CD4-positive, alpha-beta T cell treated with Interleukin-1 beta for 1 hour (primary cell): ENCODE results near the gene ATN1.

ENCODE experiments used
- DNase-seq, 2 donors: peaks; one replicate each; pipeline ENCODE4 v3.0.0-alpha.2; 2020 to 2022

Gene ATN1

GRCh38 chr12:6946920-6947374, 19.2 kb downstream of the ATN1 start:
- no peak for DNase-seq

- DNase-seq = no peak
Measured at GRCh38 chr12:6947615-6948014, 19.9 kb downstream of the ATN1 start.

GRCh38 chr12:6948873-6949594, 21.3 kb downstream of the ATN1 start:
- peak in 1 of 2 donors; percentile 57 for DNase-seq

GRCh38 chr12:6950401-6950801, 22.6 kb downstream of the ATN1 start:
- peak in 1 of 2 donors; percentile 51 for DNase-seq

- DNase-seq = peak; percentile 65 to 80
Measured at GRCh38 chr12:6950811-6951540, 23.2 kb downstream of the ATN1 start, which contains the start of gene PTPN6. TSS of gene PTPN6 (plus strand) at chr12:6951356. CDS start at chr12:6951513, 157 bp downstream.

- no peak for DNase-seq
Measured at GRCh38 chr12:6951551-6952120, 23.9 kb downstream of the ATN1 start.

GRCh38 chr12:6952121-6952862, 24.5 kb downstream of the ATN1 start:
- DNase-seq = no peak

GRCh38 chr12:6952863-6953441, 25.2 kb downstream of the ATN1 start:
- DNase-seq = no peak

GRCh38 chr12:6953442-6954315, 25.9 kb downstream of the ATN1 start:
- peak; percentile 80 to 85 for DNase-seq

GRCh38 chr12:6954316-6955107, 26.8 kb downstream of the ATN1 start:
- DNase-seq = no peak

GRCh38 chr12:6955108-6956020, 27.6 kb downstream of the ATN1 start:
- no peak for DNase-seq

- peak in 1 of 2 donors; percentile 48 for DNase-seq
Measured at GRCh38 chr12:6956021-6956727, 28.4 kb downstream of the ATN1 start.

- DNase-seq = peak in 1 of 2 donors; percentile 68
Measured at GRCh38 chr12:6957151-6957701, 29.5 kb downstream of the ATN1 start.

GRCh38 chr12:6957741-6958608, 30.2 kb downstream of the ATN1 start:
- DNase-seq = no peak

- no peak for DNase-seq
Measured at GRCh38 chr12:6958609-6959057, 30.9 kb downstream of the ATN1 start.

- peak; percentile 85 to 88 for DNase-seq
Measured at GRCh38 chr12:6959058-6959804, 31.5 kb downstream of the ATN1 start.
